ENCODE measurements around the gene CDH24. TPM values are rescaled to one million over a fixed set of nuclear protein-coding genes. Genes with fewer than 3 reads are reported as not detected.
"Not testable (repeated sequence)": the region's sequence is repeated elsewhere in the genome, so short reads cannot be mapped to it uniquely, and the experiment has no call there.

Gene CDH24
- total RNA-seq, 6 experiments from 2014 or later: 0.26 to 0.74 (median 0.54) TPM

- Histone ChIP-seq H3K27me3 (no peaks in the 10 kb centered on the region), H3K4me3 (peak overlapping the region; percentile 66 to 78 (median 68)), H3K9me3 (no peaks in the 10 kb centered on the region), H3K4me1 (peaks cover 0 to 19% (median 2%) of the 10 kb centered on the region in 4 donors), H3K27ac (peak overlapping the region; percentile 80 to 94 (median 91)), H3K36me3 (no peaks in the 10 kb centered on the region)
- TF ChIP-seq POLR2A (IDR thresholded peaks at IDR 0.05) (no peak), CTCF (IDR thresholded peaks at IDR 0.05) (no peak)
- DNase-seq (no peak), ATAC-seq (no peak)
- WGBS (ENCODE audit: insufficient coverage, low coverage, low lambda C conversion rate, missing lambda C conversion rate): 38% methylated on average over 5 of the region's 5 CpGs
- intact Hi-C loops (cut with DNase I): no loop called here
Observed at GRCh38 chr14:23006188-23006534, 51.2 kb downstream of the CDH24 start.

GRCh38 chr14:23005451-23006187 lies 51.7 kb downstream of the CDH24 start:
- 72% methylated on average over 3 of the region's 3 CpGs for whole genome bisulfite sequencing (ENCODE audit: insufficient coverage, low coverage, low lambda C conversion rate, missing lambda C conversion rate)
- Histone ChIP-seq H3K27me3 (no peaks in the 10 kb centered on the region), H3K36me3 (no peaks in the 10 kb centered on the region), H3K9me3 (no peaks in the 10 kb centered on the region), H3K4me3 (peak overlapping the region in 1 of 3 donors; percentile 78), H3K27ac (peak overlapping the region in 1 of 3 donors; percentile 94), H3K4me1 (peaks cover 0 to 19% (median 2%) of the 10 kb centered on the region in 4 donors)
- TF ChIP-seq POLR2A (IDR thresholded peaks at IDR 0.05) (no peak), CTCF (IDR thresholded peaks at IDR 0.05) (no peak)
- ATAC-seq (no peak), DNase-seq (no peak)
- intact Hi-C loops (cut with DNase I): no loop called here

GRCh38 chr14:23004274-23004673 lies 53.0 kb downstream of the CDH24 start:
- H3K27ac ChIP-seq; H3K36me3 ChIP-seq; H3K27me3 ChIP-seq; H3K9me3 ChIP-seq; ATAC-seq; DNase-seq; H3K4me3 ChIP-seq; intact Hi-C loops (cut with DNase I): not testable (repeated sequence)
- 100% methylated on average over 1 of the region's 4 CpGs for WGBS (ENCODE audit: insufficient coverage, low coverage, low lambda C conversion rate, missing lambda C conversion rate)
- peaks cover 0 to 15% (median 2%) of the 10 kb centered on the region in 4 donors for H3K4me1 ChIP-seq

- no peak for DNase-seq
- 70% methylated on average over 2 of the region's 3 CpGs for WGBS (ENCODE audit: insufficient coverage, low coverage, low lambda C conversion rate, missing lambda C conversion rate)
- H3K4me3 ChIP-seq: no peak overlapping the region
Observed at GRCh38 chr14:23002592-23002991, 54.7 kb downstream of the CDH24 start.

More at GRCh38 chr14:23002592-23002991, 54.7 kb downstream of the CDH24 start:
- Histone ChIP-seq H3K9me3 (no peaks in the 10 kb centered on the region), H3K36me3 (no peaks in the 10 kb centered on the region), H3K27ac (no peak overlapping the region), H3K27me3 (no peaks in the 10 kb centered on the region), H3K4me1 (peaks cover 0 to 9% (median 2%) of the 10 kb centered on the region in 4 donors)
- no peak for ATAC-seq
- intact Hi-C loops (cut with DNase I): no loop called here
- TF ChIP-seq POLR2A (IDR thresholded peaks at IDR 0.05) (no peak), CTCF (IDR thresholded peaks at IDR 0.05) (no peak)

Data from right lobe of liver (tissue), 6 donors.